ENCODE measurements around the gene RNF10.
"Not testable (repeated sequence)": the region's sequence is repeated elsewhere in the genome, so short reads cannot be mapped to it uniquely, and the experiment has no call there.

The RNF10 gene

GRCh38 chr12:120529641-120530417 lies 4.3 kb upstream of the RNF10 start:
- DNase-seq, result no peak

DNA sequence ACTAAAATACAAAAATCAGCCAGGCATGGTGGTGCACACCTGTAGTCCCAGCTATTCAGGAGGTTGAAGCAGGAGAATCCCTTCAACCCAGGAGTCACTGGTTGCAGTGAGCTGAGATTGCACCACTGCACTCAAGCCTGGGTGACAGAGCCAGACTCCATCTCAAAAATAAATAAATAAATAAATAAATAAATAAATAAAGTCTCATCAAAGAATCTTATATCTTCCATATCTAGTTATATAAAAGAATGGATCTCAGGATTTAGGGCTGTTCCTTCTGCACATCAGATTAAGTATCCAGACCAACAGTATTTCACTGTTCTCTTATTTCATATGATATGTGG lies 3.8 kb upstream of the RNF10 start:
- not testable (repeated sequence) for DNase-seq

DNA sequence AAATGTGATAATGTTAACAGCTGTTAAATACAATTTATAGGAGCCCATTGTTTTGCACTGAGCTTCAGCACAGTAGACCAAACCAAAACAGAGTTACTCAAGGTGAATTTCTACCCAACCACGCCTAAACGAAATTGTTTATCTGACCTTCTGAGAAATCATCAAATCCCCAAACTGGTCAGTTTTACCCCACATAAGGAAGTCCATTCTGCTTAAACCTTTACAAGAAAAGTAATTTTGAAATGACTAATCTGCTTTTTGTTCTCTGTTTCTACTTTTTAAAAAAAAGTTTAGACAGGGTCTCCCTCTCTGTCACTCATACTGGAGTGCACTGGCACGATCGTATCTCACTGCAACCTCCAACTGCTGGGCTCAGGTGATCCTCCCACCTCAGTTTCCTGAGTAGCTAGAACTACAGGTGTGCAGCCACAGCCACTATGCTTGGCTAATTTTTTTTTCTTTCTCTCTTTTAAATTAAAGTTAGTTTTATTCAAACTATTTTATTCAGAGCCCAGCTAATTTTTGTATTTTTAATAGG lies 1.4 kb upstream of the RNF10 start:
- DNase-seq, result no peak

GRCh38 chr12:120534703-120535655 lies 823 bp downstream of the RNF10 start:
- DNase-seq, result peak; percentile 82

DNA sequence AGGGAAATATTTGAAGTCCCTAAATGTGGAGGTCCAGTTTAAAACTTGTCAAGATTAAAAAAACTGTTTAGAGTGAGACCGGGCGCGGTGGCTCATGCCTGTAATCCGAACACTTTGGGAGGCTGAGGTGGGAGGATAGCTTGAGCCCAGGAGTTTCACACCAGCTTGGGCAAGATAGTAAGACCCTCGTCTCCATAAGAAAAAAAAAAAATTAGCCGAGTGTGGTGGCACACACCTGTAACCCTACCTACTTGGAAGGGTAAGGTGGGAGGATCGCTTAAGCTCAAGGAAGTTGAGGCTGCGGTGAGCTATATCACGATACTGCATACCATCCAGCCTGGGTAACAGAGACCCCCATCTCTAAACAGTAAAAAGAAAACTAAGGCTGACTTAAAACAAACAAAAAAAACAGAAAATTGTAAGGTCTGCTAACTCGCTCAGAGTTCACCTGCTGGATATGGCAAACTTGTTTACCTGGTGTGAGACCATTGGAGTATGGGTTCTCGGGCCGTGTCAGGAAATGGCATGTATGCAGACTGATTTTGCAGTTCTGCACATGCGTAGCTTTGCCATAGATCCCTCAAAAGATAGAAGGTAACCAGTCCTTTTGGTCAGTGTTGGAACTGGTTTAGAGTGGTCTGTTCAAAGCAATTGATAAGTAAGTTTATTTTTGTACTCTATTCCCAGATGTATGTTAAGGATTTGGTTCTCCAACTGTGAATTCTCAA lies 2.1 kb downstream of the RNF10 start:
- DNase-seq, result no peak

GRCh38 chr12:120537856-120538220 lies 3.7 kb downstream of the RNF10 start:
- no peak for DNase-seq

DNA sequence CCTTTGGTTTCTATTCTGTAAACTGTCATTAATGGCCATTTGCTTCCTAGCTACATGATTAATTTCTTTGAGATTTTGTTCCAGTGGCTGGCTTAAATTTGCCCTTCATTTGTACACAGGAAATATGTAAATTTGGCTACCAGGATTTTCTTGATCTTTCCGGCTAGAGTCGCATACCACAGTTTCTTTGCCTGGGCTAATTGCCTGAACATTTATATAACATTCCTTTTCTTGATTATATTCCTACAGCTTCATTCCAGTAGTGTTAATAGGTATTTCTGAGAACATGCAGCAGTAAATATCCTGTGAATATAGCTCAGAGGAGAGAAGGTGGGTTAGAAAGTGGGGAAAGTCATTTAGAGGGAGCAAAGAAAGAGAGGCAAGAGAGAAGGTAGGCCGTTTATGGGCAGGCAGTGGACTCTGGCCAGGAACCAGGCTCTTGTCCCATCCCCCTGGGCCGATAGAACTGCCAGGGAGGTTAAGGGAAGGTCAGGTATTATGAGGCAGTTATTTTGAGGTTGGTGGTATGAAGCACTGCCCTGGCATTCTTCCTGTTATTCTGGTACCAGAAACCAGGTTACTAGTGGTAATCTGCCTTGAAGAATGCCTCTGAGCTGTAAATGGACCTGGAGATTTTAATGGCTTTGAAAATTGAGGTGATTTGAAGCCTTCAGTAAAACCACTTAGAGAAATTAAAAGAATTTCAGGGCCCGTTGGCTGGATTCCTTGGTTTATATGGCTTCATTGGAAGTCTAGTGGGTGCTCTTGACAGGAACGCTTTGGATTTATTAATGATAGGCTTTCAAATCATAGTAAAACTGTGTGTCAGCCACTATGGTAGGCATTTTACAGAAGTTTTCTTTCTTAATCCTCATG lies 4.4 kb downstream of the RNF10 start:
- no peak for DNase-seq

DNA sequence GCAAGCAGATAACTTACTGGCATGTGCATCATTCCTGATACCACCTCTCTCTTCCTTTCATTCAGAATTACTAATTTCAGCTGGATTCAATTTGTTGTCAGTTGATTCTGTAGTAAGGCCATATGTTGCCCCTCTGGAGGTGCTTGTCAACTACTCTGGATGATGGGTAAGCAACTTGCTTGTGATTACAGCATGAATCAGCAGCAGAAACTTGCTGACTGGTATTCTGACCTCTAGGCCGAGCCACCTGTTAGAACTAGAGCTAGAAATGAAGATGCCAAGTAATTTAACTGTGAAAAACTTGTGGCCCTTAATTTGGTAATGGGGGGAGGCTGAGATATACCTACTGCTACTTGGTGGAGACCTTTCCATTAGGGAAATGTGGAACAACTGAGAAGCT lies 5.1 kb downstream of the RNF10 start:
- DNase-seq, result no peak

DNA sequence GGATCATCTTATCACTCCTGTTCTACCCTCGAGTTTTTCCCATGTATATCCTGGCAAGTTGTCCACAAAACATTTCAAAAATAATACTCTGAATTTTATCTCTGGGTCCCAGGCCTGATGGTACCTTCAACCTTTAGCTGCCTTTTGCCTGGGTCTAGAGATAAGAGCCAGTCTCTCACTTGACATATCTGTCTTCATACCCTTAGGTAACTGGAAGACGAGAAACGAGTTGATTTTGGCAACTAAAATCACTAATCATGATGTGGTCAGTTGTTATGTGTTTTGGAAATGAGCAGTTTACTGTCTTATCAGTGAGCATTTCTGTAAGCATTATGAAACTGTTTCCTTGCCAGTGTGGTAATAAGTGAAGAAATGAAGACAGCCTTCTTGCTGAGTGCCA lies 6.3 kb downstream of the RNF10 start:
- DNase-seq, result no peak

- DNase-seq, result no peak
These were observed 8.0 kb downstream of the RNF10 start for GRCh38 chr12:120542166-120542565.

DNA sequence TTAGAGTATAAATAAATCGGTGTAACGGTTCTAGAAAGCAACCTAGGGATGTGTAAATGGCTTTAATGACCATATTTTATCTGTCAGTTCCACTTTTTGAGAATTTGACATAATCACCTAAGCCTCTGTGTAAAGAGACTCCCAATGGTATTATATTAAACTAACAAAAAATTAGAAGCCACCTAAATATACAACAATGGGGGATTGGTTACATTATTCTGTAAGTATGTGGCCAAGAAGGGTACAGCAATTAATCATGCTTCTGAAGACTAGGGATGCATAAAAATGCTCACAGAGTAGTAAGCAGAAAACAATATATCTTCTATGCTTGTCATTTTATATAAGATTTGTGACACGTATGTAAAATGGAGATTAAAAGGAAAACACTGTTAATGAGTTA lies 10.5 kb downstream of the RNF10 start:
- no peak for DNase-seq

GRCh38 chr12:120546050-120546386 lies 11.9 kb downstream of the RNF10 start:
- DNase-seq, result no peak

DNA sequence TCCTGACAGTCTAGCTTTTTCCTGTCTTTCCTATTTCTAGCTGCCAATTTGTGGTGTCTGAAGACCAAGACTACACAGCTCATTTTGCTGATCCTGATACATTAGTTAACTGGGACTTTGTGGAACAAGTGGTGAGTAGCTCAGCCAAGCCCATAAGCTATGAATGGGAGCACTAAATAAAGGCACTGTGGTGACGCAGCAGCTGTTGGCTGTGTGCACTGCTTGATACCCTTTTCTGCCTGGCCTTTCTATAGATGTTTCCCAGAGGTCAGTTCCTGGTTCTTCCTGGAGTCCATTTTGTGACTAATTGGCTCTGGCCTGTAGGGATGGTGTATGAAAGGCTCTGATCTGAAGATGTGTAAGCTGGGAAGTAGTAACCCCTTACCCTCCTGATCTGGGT lies 20.5 kb downstream of the RNF10 start:
- DNase-seq, result no peak

GRCh38 chr12:120557589-120557988 lies 23.4 kb downstream of the RNF10 start:
- no peak for DNase-seq

- DNase-seq, result no peak
These were observed 28.8 kb downstream of the RNF10 start for GRCh38 chr12:120562906-120563305.

GRCh38 chr12:120563495-120563894 lies 29.3 kb downstream of the RNF10 start:
- DNase-seq, result no peak

GRCh38 chr12:120571299-120571698 lies 37.1 kb downstream of the RNF10 start:
- DNase-seq, result no peak

DNA sequence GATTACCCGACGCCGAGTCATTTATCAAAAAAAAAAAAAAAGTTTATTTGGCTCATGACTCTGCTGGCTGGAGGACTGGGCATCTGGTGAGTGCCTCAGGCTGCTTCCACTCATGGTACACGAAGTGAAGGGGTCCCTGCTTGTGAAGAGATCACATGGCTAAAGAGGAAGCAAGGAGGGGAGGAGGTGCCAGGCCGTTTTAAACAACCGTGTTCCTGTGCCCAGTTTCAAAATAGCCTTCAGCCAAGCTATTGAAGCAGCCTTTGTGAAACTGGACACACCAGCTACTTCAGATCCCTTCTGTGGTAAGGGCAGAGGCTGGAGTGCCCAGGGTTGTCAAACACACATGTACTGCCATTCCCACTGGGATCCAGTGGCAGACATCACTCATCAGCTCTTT lies 39.4 kb downstream of the RNF10 start:
- DNase-seq, result no peak

GRCh38 chr12:120574106-120574505 lies 40.0 kb downstream of the RNF10 start:
- no peak for DNase-seq

DNA sequence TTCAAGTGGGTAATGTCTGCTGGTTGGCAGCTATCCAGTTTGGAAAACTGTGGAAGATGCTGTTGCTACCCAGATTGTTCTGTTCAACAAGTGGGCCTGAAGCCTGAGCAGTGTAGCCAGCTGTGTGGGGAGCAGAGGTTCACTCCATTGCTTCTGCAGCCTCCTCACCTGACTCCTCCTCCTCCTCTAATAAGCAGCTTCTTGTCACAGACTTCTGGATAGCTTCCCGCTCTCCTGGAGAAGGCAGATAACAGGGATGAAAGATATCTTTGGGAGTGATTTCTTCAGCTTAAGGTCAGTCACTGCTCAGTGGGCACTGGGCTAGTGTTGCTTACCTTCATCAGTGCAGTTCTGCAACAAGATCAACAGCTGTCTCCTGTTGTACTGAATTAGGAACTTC lies 45.0 kb downstream of the RNF10 start:
- DNase-seq, result no peak

GRCh38 chr12:120580787-120581723 lies 46.9 kb downstream of the RNF10 start, which contains the start of gene POP5:
Gene POP5 (minus strand): TSS chr12:120581402. CDS start chr12:120581362, 40 bp downstream.
- DNase-seq, result peak; percentile 96
